Pons (tissue), 1 donor: ENCODE results near the gene KDM1A.

Source experiments
- DNase-seq: peaks from one replicate; pipeline ENCODE4 v3.0.0-alpha.2; 2016; ENCODE audit warnings: low spot score

The KDM1A gene

DNA sequence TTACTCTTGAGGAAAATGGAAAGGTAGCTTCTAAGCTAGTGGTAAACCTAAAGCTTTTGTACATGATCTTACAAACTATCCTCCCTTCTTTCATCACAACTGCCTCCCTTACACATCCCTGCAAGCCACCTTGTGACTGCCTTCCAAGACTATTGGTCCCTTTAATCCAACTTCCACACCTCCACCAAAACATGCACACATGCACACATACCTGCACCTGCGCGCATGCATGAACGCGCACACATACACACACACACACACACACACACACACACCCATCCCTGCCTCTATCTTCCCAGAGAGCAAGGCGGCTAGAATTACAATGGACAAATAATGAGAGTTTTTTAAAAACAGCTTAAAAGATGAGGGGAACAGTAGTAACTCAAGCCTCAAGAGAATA lies 91.1 kb downstream of the KDM1A start:
- DNase-seq = no peak

- no peak for DNase-seq
Measured at GRCh38 chr1:23111600-23112535, 92.6 kb downstream of the KDM1A start.

GRCh38 chr1:23114424-23115079 lies 95.3 kb downstream of the KDM1A start:
- no peak for DNase-seq

DNA sequence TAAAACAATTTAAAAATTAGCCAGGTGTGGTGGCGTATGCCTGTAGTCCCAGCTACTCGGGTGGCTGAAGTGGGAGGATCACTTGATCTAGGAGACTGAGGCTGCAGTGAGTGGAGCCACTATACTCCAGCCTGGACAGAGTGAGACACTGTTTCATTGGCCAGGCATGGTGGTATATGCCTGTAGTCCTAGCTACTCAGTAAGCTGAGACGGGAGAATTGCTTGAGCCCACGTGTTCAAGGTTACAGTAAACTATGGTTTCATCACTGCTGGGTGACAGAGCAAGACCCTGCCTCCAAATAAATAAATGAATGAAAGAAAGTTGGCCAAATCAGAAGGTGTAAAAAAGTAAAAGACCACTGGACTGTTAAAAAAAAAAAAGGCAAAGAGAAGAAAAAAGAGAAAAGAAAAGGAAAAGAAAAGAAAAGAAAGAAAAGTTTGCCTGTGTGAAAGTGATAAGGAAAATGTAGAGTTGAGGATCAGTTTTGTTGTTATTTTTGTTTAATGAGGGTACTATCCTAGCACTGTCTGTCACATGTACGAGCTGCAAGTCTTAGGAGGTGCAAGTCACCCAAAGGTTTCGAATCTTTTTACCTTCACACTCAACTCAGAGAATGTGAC lies 97.1 kb downstream of the KDM1A start:
- no peak for DNase-seq

- no peak for DNase-seq
Measured at GRCh38 chr1:23116921-23117699, 97.8 kb downstream of the KDM1A start.

- DNase-seq = no peak
Measured at GRCh38 chr1:23118407-23118806, 99.1 kb downstream of the KDM1A start.

DNA sequence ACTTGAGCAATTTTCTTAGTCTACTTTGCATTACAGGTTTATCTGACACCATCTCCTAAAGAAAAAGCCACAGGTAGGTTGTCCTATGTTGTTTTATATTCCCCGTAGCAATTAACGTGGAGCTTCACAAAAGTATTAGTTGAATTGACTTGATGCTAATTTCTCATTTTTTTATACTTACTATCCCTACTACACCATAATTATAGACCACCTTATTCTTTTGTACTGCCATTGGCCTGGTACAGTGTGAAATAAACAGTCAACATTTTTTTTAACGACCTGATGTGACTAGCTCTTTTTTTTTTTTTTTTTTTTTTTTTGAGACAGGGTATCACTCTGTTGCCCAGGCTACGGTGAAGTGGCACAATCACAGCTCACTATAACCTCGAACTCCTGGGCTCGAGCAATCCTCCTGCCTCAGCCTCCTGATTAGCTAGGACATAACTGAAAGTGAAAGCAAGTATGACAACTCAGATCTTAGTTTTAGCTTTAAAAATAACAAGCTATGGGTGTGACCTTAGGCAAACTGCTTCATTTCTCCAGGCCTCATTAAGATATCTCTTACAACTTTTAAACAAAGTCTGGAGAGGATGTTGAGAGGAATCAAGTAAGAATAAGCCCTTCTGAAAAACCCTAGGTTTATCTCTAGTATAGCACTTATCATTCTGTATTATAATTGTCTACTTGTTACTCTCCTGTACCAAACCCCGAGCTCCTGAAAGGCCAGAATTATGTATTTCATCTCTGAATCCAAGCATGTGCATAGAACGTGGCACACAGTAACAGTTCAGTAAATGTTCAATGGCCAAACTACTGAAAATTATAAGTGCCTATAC lies 99.9 kb downstream of the KDM1A start:
- no peak for DNase-seq

GRCh38 chr1:23120383-23120782 lies 101.1 kb downstream of the KDM1A start:
- no peak for DNase-seq

DNA sequence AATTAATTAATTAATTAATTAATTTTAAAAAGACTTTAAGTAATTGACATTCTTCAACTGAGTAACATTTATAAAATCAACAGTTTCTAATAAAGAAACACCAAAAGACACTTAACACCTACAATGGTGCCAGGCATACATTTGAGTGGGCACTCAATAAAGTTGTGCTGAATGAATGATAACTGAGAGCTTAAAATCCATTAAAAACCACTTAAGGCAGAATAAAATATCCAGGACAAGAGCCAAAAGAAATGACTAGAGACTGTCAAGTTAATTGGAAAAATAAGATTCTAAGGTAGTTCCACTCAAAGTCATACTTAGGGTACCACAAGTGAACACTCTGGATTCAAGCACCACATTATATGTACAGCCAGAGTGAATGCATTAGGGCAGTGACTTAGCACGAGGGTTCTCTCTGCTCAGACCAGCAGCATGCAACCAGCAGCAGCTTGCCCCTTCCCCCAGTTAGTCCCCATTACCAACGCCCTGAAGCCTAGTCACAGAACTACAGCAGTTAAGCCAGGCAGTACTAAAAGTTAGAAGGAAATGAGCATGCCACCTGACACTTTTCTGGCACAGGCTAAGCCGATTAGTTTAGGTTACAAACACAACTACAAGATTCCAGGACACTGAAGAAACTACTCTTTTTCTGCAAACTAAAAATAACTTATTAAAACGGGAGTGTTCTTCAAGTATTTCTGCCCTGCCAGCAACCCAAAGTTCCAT lies 102.9 kb downstream of the KDM1A start:
- peak; percentile 44 for DNase-seq

- no peak for DNase-seq
Measured at GRCh38 chr1:23122796-23123195, 103.5 kb downstream of the KDM1A start.

- DNase-seq = no peak
Measured at GRCh38 chr1:23123528-23123927, 104.3 kb downstream of the KDM1A start.

DNA sequence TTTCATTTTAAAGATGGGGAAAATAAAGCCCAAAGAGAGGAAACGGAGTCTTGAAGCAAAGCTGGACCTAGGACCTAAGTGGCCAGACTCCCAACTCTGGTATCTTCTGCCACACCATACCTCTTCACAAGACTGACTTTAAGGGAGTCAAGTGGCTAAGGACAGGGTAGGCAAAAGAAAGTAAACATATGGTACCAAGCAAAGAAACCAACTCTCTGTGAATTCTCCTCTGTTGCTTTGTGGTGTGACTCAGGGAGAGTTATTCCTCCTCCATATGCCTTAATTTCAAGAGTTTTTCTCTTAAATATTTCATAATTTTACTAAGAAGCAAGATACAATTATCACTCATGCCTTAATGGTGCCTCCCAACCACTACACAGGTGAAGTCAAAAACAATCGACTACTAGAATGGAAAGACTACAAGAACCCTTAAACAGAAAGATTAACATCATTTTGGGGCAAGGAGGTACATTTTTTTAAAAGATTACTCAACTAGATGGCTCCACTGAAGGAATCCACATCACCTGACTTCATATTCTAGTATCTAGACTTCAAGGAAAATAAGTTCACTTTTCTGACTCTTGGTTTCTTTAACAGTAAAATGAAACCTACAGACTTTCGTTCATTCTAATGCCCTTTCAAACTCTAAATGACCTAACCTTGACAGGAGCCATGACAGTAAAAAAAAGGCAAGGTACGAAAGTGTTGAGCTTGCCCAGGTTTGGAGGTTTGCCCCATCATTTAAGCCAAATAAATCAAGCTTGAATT lies 105.2 kb downstream of the KDM1A start:
- no peak for DNase-seq

DNA sequence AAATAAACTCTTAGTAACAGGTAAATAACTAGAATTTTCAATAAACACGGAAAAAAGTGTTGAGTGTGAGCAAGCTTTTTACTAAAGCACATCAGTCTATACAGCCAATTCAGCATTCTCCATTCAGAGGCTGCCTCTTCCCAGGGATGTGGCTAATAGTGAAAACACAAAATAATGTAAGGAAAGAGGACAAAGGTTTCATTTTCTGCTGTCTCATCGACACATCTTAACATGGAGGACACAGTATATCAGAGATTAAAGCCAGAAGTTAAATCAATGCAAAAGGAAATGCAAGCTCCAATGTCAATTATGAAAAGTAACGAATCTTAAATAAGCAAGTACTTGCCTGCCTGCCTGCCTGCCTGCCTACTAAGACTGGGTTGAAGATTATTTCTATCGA lies 106.2 kb downstream of the KDM1A start:
- no peak for DNase-seq

DNA sequence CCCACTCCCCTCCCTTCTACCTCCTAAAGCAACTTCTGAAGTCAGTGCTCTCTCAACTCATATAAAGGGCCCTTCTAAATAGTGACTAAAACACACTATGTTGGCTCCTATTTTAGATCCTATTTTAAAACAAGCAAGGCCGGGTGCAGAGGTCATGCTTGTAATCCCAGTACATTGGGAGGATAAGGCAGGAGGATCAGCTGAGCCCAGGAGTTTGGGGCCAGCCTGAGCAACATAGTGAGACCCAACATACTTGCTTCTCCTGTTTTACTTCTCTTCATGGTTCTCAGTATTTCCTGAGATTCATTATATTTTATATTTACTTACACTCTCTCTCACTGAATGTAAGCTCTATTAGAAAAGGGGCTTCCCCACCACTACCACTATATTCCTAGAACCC lies 106.9 kb downstream of the KDM1A start:
- DNase-seq = no peak

GRCh38 chr1:23126801-23127200 lies 107.5 kb downstream of the KDM1A start:
- no peak for DNase-seq

GRCh38 chr1:23129846-23130245 lies 110.6 kb downstream of the KDM1A start:
- DNase-seq = no peak

- DNase-seq = no peak
Measured at GRCh38 chr1:23132033-23132432, 112.8 kb downstream of the KDM1A start.
